GM12891 (cell line): Measurements from ENCODE around the gene PLPPR3.

Experiments
- PAX5 ChIP-seq: IDR thresholded peaks from 2 replicates; pipeline ENCODE4 v1.6.1; 2011; ENCODE audit warnings: low read length, moderate library complexity, mild to moderate bottlenecking; ENCODE audit not compliant: insufficient read depth, severe bottlenecking
- POLR2A ChIP-seq: IDR thresholded peaks from 2 replicates; pipeline ENCODE4 v1.6.1; 2011; ENCODE audit warnings: low read depth, low read length, control low read depth
- POLR2AphosphoS5 ChIP-seq: IDR thresholded peaks from 2 replicates; pipeline ENCODE4 v1.6.1; 2011; ENCODE audit warnings: low read depth, low read length, control low read depth
- POU2F2 ChIP-seq: IDR thresholded peaks from 2 replicates; pipeline ENCODE4 v1.6.1; 2011; ENCODE audit warnings: low read depth, mild to moderate bottlenecking, control low read depth, low read length, moderate library complexity
- SPI1 ChIP-seq: IDR thresholded peaks from 2 replicates; pipeline ENCODE4 v1.6.1; 2011; ENCODE audit warnings: low read depth, low read length, control low read depth
- TAF1 ChIP-seq: IDR thresholded peaks from 2 replicates; pipeline ENCODE4 v1.6.1; 2011; ENCODE audit warnings: low read depth, low read length, control low read depth

GRCh38 chr19:827710-828321 lies 6.1 kb upstream of the PLPPR3 start, which contains the start of gene AZU1:
- no peak for TF ChIP-seq TAF1
- no peak for TF ChIP-seq SPI1
- no peak for TF ChIP-seq POLR2AphosphoS5
- no peak for TF ChIP-seq POLR2A
- TF ChIP-seq POU2F2, result no peak
- no peak for TF ChIP-seq PAX5
